Renal cortical epithelial cell (primary cell): ENCODE results near the gene KRTAP10-1. TPM values are rescaled to one million over a fixed set of nuclear protein-coding genes. Genes with fewer than 3 reads are reported as not detected.

Experiments used
- DNase-seq: peaks from one replicate; pipeline ENCODE4 v3.0.0-alpha.2; 2011; ENCODE audit warnings: low read depth
- total RNA-seq: library from RNA; depleted of rRNA; stranded (reverse); fragments of >200 nt; gene quantifications from 2 replicates; pipeline ENCODE4 v1.2.3, GENCODE V29; 2014

The KRTAP10-1 gene
- total RNA-seq, 1 donor from 2014 or later: not detected

DNA sequence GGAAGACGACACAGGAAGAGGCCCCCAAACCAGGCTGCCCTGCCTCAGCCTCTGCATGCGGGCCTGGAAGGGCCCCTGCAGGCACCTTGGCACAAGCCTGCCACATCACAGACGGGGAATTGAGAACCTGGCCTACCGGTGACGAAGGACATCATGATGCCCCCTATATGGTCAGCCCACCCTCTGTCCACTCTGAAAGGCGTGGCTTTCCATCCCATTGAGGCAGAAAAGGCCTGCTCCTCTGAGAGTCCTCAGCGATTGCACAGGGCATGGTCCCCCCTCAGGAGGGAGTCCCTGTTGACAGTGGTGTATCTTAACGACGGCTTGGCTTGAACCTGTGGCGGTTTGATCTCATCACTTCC is 11.4 kb downstream of the KRTAP10-1 start:
- DNase-seq: no peak

DNA sequence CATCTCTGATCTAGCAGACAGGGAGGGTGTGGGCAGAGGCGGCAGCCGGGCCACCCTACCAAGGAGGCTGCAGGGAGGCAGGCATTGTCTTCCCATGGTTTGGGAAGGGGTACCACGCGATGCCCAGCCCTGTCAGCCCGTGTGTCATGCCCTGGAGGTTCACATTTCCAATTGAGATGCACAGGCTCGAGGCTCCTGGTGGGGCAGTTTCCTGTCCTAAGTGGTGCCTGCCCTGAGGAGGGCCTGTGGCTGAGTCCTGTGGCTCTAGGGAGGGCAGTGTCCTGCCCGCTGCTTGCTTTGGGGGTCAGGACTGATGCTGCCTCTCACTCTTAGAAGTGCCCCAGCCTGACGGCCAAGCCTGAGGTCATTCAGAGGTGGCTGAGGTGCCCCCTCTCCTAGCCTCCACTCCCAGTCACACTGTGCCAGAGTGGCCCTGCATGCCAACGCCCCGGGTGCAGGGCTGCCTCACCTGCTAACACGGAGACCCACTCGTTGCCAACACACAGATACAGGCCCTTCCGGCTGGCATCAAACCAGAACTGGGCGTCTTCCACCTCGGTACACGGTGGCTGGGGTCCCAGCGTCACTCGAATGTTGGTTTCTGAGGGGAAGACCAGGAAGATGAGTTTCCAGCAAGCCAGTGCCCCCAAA is 11.9 kb downstream of the KRTAP10-1 start:
- no peak for DNase-seq

DNA sequence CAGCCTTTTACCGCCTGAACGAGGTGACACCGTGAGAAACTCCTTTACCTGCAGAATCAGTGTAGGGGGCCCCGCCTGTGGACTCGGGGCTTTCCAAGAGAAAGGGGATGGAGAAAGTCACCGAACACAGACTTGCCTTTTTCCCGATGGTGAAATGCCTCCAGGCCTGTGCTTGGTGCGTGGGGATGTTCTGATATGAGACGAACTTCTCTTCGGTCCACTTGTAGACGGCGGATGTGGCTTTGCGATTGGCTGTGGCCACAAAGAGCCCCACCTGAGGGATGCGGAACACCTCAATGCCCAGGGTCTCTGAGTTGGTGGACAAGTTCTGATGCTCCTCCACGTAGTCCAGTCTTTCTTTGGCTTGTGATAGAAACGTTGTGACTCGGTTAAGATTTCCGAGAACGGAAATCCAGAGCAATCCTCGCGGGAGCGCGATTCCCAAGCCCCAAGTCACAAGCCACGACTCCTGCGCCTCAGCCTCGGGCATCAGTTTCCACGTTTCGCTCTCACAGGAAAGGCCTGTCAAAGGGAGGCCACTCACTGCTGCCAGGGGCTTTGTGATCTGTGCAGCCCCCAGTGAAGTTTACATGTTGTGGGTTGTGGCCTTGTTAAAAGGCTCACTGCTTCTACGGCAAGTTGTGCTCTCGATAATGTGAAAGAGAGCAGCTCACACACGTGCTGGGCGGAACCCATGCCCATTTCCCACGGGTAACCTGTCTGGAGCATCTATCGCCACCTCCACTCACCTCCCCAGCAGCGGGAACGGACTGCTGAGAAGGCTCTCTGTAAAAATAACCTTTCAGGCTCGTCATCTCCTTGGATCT is 12.6 kb downstream of the KRTAP10-1 start:
- DNase-seq: no peak

DNA sequence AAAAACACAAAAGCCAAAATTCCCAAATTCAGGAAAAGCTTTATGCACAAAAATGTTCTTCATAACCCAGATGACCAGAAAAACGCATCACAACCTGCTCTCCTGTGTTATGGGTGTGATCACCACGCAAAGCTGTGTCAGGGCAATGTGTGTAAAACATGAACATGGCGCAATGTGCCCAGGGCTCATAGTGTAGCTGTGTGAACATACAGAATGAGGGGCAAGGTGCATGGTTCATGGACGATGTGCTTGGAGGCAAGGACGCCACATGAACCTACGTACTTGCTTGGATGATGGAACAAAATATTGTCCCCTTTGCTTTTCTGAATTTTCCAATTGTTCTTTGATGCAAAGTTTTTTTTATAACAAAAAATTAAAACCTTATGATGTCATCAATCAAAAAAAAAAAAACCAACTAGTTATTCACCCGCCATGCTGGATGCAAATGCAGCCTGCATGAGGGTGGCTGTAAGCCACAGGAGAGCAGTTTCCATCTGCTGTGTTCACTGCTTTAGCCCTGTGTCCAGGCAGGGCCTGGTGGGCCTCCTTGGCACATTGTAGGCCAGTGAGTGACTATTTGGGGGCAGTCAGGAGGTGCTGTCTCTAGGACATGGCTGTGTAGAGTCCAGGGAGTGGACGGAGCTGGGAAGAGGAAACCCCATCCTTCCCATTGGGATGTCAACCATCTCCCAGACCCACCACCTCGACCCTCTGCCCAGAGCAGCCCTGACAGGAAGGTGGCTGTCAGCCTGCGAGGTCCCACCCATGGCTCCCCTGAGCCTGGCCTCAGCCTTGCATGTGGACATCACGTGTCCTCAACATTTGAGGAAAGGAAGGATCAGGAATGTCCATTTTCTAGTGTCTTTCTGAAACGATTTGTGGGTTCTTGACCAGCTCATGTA is 13.6 kb downstream of the KRTAP10-1 start:
- DNase-seq: no peak

DNA sequence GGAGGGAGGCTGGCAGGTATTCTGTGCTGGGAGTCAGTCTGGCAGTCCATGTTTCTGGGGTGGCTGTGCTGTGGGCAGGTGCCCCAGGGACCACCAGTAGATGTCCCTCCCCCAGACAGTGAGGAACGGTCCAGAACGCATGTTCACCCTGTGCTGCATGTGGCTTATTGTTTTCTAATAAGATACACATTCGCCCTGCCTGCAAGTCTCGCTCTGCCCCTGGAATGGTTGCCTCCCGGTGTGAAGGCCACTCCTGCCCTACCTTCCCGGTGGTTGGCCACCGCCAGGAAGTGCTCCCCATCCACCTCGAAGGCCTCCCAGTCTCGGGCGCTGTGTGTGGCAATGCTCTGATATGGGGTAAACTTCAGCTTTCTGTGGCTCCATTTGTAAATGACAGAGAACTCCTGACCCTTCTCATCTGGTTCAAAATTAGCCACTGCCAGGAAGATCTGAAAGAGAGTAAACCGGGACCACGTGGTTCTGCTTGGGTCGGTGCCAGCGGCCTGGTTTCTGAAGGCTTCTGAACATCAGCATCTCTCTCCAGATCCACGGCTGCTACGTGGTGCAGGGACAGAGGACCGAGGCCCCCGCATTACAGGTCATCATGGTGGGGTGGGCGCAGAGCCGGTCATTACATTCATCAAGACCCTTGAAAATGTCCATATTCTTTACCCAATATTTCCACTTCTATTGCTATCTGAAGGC is 14.5 kb downstream of the KRTAP10-1 start:
- no peak for DNase-seq

DNA sequence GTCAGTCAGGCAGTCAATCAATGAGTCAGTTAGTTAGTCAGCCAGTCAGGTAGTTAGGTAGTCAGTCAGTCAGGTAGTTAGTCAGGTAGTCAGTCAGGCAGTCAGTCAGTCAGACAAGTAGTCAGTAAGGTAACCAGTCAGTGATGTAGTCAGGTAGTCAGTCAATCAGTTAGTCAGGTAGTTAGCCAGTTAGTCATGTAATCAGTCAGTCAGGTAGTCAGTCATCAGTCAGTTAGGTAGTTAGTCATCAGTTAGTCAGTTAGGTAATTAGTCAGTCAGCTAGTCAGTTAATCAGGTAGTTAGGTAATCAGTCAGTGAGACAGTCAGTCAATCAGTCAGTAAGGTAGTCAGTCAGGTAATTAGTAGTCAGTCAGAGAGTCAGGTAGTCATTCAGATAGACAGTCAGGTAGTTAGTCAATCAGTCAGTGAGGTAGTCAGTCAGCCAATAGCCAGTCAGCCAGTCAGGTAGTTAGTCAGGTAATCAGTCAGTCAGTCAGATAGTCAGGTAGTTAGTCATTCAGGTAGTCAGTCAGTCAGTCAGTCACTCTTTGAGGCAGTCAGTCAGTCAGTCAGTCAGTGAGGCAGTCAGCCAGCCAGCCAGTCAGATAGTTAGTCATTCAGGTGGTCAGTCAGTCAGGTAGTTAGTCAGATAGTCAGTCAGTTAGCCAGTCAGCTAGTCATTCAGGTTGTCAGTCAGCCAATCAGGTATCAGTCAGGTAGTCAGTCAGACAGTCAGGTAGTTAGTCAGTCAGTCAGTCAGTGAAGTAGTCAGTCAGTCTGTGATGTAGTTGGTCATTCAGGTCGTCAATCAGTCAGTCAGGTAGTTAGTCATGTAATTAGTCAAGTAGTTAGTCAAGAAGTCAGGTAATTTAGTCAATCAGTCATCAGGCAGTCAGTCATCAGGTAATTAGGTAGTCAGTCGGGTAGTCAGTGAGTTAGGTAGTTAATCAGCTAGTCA is 15.3 kb downstream of the KRTAP10-1 start:
- DNase-seq: no peak

DNA sequence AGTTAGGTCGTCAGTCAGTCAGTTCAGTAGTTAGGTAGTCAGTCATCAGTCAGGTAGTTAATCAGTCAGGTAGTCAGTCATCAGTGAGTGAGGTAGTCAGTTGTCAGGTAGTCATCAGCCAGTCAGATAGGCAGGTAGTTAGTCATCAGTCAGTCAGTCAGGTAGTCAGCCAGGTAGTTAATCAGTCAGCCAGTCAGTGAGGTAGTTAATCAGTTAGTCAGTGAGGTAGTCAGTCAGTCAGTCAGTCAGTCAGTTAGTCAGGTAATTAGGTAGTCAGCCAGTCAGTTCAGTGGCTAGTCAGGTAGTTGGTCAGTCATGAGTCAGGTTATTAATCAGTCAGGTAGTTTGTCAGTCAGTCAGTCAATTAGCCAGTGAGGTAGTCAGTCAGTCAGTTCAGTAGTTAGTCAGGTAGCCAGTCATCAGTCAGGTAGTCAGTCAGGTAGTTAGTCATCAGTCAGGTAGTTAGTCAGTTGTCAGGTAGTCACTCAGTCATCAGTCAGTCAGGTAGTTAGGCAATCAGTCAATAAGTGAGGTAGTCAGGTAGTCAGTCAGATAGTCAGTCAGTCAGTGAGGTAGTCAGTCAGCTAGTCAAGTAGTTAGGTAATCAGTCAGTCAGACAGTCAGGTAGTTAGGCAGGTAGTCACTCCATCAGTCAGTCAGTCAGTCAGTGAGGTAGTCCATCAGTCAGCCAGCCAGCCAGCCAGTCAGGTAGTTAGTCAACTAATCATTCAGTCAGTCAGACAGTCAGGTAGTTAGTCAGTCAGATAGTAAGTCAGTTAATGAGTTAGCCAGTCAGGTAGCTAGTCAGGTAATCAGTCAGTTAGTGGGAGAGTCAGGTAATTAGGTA is 16.2 kb downstream of the KRTAP10-1 start:
- no peak for DNase-seq

DNA sequence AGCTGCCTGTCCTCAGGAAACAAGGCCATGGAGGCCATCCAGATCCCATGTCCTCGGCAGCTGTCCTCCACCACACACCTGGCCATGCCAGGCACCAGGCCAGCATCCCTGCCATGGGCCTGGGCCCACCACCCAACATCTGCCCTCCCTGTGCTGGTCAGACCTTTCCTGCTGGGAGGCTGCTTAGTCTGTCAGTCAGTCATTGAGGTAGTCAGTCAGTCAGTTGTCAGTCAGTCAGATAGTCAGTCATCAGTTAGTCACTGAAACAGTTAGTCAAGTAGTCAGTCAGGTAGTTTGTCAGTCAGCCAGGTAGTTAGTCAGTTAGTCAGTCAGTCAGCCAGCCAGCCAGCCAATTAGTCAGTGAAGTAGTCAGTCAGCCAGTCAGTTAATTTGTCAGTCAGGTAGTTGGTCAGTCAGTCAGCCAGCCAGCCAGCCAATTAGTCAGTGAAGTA is 17.2 kb downstream of the KRTAP10-1 start:
- DNase-seq: no peak

DNA sequence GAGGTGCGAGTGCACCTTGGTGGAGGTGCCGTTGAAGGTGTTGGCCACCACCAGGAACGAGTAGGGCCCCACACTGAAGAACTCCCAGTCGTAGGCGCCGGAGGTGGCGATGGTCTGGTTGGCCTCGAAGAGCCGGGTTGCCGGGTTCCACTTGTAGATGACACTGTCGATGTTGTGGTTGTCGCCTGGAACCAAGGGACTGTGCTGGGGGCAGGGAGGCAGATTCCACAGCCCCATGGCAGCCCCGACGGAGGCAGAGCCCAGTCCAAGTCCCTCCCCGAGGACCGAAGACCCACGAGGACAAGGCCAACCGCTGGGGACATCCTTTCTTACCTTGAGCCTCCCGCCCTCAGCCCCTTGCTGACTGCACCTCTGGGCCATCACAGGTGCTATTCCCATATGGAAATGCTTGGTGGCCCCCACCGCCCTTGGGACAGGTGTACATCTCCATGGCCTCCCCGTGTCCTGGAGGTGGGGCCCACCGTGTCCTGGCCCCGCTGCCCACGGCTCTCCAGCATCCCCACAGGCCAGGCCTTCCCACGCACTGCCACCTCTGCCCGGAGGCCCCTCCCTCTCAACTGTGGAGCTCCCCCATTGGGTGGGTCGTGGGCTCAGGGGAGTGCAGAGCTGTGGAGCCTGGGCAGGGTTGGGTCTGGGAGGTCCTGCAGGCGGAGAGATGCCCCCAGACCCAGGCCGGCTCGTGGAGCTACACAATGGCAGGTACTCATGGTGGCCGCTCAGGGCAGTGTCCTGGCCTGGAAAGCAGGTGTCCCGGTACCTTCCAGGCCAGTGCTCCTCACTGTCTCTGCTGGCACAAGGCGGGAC is 17.9 kb downstream of the KRTAP10-1 start:
- no peak for DNase-seq

DNA sequence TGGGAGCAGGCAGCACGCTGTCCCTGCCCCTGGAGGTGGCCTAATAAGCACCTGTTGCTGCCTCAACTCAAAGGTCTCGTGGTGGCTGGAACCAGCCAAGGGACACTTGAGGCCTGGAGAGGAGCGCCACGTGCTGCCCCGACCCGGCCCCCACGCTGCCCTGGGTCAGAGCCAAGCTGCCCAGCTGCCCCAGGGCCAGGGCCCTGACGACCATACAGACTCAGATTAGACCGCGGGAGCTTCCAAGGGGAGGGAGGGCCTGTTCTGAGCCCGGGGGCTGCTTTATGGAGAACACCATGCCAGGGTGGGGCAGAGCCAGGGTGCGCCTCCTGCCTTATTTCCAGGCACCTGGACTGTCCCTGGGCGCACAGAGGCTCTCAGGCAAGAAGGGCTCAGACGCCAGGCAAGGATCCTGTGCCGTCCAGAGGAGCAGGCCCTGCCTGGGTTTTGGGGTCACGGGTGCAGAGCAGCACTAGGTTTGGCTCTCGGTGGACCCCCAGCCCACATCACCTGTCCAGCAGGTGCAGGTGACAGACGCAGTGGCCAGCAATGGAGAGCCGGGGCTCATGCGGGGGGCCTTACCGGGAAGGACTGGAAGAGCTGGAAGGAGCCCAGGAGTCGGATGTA is 18.6 kb downstream of the KRTAP10-1 start:
- DNase-seq: no peak

DNA sequence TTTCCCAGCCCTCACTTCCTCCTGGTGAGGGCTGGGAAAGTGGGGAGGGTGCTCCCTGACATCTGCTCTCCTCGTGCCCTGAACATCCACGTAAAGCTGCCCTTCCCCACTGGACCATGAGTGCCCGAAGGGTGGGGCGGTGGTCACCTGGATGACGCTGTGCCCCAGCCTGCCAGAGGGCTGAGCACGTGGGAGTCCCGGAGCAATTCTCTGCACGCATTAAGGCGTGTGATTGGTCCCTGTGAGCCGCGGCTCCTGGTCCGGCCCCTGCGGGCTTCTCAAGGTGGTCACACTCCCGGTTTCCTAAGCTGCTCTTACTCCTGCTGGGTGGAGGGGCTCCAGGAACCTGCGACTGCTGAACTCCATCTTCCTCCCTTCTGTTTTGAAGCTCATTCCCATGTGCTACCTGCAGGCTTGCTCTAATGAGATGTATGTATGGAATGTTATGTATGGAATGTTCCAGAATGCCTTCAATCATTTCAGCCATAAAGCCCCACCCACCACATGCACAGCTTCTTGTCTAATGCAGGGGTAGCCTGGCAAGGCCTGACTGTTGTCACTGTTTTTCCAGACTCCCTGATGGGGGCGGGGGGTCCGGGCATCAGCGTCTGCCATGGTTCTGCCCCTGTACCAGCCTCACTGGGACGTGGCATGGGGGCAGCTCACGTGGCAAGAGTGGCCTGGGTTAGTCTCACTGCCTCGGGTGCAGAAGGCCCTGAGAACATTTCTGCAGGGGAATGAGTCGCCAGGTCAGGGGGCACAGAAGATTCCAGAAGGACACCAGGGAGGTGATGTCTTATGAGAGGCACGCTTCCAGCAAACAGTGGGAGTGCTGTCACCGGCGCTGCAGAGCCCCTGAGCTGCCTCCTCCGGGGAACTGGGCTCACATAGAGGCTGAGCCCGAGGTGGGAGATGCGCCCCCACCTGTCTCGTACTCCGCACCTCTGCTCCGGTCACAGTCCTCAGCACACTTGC is 19.4 kb downstream of the KRTAP10-1 start:
- DNase-seq: no peak

DNA sequence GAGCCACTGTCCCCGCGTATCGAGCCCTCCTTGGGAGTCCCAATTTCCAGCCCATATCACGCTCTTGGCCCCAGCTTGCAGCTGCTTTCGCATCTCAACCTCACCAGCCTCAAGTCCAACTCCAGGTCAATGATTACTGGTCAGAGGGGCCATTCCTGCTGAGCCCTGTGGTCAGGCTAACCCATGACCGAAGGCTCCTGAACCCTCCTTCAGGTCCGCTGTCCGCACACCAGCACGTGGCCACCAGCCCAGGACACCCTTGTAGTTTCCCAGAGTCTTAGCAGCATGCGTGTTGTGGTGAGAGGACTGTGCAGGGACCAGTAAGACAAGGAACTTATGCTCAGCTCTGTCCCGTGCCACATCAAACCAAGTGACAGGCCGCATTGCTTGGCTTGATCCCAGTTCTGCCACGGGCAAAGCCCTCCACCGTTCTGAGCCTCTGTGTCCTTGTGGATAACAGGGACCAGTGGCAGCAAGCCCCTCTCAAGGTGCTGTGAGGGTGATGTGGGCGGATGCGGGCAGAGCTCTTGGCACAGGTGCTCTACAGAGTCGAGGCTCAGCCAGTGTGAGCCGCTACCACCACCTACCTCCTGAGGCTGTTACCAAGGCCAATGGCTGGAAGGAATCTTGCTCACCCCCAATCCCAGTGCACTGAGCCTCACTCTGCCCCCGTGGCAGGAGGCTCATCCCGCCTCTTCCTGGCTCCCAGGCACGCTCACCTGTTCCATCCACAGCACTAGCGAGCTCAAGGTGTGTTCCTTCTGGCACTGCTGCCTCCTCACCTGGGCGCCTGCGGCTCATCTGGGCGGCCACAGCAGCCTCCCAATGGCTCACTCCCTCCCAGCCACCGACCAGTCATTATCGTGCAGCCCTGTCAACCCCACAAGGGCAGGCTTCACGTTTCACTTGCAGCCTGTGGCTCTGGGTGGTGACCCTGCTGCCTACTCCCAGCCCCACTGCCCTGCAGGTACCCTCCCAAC is 20.4 kb downstream of the KRTAP10-1 start:
- no peak for DNase-seq

DNA sequence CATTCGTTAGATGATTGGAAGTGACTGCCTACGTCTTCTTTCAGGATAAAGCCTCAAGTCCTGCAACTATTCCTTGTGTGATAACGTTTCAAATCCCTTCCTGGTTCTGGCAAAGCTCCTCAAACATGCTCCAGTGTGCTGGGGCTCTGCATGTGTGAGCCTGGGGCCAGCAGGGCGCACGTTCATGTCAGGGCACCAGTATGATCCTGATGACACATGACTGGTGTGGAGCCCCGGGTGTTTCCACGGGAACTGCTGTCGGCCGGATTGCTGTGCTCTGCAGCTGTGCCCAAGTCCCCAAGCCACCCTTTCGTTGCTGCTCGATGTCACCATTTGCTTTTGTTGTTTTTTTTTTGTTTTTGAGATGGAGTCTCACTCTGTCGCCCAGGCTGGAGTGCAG is 21.3 kb downstream of the KRTAP10-1 start:
- DNase-seq: no peak

DNA sequence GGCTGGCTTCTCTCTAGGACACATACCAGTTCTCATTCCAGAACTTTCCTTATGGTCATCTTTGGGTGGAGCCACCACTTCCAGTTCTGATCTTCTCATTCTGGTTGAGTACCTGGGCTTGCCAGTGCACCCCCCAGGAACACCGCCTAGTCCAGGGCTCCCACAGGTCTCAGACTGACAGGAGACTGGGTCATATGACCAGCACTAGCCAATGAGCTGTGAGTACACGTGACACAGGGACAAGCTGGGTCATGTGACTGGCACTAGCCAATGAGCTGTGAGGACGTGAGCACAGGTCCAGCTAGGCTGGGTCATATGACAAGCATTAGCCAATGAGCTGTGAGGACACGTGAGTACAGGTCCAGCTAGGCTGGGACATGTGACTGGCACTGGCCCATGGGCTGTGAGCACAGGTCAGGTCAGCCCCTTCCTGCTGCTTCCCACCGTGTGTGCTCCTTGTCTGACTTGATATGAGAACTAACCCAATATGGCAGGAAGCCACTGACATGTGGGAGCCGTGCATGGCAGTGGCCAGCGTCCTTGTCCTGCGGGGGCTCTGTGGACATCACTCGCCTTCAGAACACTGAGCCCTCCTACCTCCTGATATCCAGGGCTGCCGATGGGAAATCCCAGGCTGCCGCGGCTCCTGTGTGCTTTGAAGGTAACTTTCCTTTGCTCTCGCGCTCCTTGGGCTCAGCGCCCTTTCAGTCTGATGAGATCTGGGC is 22.7 kb downstream of the KRTAP10-1 start:
- no peak for DNase-seq

DNA sequence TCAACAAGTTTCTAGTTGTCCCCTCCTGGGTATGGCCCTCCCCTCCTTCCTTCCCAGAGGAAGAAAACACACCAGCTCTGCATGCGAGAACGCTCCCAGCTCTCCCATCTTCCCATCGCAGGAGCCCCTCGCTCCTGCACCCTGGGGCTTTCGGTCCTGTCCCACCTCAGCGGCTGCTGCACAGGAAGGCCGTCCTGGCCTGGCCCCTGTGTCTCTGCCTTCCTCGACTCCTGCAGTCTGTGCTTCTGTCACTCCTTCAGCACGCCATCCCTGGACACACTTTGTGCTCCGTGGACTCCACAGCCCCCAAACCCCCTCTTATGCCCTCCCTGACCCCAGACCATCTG is 23.2 kb downstream of the KRTAP10-1 start:
- no peak for DNase-seq
